HG02798 (cell line): ENCODE data around the gene SDHB.

ENCODE experiments used
- ATAC-seq: cut with Tn5 transposase; IDR thresholded peaks from one replicate; pipeline ENCODE4 v1.9.1; 2021; ENCODE audit warnings: mild to moderate bottlenecking; ENCODE audit not compliant: unreplicated experiment, poor library complexity

Gene SDHB

DNA sequence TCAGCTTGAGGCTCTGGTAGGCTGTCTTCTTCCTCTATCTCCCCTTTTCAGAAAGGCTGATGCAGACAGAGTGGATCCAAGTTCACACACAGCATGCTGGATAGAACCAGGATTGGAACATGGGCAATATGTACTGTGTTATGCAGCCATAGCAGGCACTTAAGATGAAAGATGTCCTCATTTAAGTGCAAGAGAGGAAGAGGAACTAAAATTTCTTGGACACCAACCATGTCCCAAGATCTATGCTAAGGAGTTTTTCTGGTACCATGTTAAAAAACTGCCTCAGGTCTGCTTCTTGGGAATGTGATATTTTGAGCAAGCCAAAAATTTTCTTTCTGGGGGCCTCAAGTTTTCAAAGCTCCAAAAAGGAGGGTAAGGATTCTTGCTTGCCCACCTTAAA lies 1.2 kb downstream of the SDHB start:
- ATAC-seq, result no peak

- ATAC-seq, result no peak
Measured at GRCh38 chr1:17052038-17052437, 1.8 kb downstream of the SDHB start.

- ATAC-seq, result no peak
Measured at GRCh38 chr1:17047924-17048323, 5.9 kb downstream of the SDHB start.

GRCh38 chr1:17046334-17046657 lies 7.5 kb downstream of the SDHB start:
- no peak for ATAC-seq

DNA sequence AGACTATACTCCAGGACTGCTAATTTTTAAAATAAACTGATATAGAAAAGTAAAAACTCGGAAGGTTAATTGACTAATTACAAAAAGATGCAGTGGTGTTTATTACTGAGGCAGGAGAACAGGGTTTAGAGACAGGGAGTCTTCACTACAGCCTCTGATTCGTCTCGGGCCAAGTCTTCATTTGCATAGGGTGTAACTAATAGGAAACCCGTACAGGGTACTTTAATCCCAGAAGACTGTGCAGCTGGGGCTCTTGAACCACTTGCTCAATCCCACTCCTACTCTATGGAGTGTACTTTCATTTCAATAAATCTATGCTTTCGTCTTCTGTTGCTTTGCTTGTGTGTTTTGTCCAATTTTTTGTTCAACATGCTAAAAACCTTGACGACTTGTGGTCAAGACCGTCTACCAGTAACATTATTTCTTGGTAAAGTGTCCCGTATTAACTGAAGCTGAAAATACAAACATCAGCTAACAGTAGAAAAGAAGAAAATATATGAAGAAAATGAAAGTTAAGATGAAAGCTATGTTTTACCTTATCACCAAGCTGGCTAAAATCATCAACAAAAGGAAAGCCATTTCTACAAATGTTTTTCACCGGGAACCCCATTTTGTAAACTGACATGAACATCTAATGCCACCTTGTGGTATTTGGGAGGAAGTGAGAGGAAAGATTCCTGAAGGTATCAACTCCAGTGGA lies 8.0 kb downstream of the SDHB start:
- no peak for ATAC-seq

DNA sequence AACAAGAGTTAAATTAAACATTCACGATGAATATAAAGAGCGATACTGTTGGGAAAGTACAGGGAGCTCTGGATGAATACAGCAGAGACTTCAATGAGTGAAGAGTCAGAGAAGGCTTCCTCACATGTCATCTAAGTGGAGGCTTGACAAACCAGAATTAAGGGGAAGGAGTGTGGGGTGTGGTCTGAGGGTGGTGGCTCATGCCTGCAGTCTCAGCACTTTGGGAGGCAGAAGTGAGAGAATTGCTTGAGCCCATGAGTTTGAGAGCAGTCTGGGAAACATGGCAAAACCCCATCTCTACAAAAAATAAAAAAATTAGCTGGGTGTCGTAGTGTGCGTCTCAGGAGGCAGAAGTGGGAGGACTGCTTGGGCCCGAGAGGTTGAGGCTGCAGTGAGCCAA lies 8.7 kb downstream of the SDHB start:
- no peak for ATAC-seq

GRCh38 chr1:17043676-17044075 lies 10.2 kb downstream of the SDHB start:
- ATAC-seq, result no peak

DNA sequence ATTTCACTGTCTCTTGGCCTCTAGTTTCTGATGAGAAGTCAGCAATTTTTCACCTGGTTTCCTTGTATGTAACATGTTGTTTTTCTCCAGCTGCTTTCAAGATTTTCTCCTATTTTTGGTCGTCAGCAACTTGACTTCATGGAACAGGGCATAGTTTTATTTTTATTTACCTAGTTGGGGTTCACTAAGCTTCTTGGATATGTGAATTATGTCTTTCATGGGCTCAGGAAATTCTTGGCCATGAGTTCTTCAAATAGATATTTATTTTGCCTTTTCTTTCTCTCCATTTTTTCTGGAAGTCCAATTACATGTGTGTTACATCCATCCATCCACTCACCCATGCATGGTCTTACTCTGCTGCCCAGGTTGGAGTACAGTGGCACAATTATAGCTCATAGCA lies 13.7 kb downstream of the SDHB start:
- ATAC-seq, result no peak

DNA sequence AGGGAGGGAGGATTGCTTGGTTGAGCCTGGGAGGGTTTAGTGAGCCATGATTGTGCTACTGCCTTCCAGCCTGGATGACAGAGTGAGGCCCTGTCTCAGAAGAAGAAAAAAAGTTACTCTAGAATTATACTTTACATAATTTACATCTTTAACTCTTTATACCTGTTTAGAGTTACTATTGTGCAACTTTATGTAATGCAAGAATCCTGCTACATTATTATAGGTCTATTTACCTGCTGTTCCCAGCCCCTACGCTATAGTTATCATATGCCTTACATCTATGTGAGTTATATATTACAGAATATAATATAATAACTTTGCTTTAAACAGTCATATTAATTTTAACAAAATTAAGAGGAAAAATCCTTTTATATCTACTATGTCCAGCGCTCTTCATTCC lies 14.3 kb downstream of the SDHB start:
- ATAC-seq, result no peak

GRCh38 chr1:17033481-17033880 lies 20.4 kb downstream of the SDHB start:
- ATAC-seq, result no peak

DNA sequence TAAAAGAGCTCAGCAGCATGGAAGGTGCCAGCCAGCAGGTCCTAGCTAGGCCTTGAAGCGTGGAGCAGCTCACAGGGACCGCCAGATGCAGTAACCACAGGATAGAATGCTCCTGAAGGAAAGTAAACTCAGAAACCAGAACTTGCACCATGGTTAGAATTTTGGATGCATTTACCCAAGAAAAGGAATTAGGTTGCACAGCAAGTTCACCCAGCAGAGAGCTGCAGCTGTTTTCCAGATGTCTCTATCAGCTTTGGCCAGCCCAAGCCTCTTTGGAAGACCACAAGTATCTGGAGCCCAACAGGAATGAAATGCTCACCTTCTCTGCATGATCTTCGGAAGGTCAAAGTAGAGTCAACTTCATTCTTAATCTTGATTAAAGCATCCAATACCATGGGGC lies 21.1 kb downstream of the SDHB start:
- no peak for ATAC-seq

- no peak for ATAC-seq
Measured at GRCh38 chr1:17031436-17031835, 22.4 kb downstream of the SDHB start.

GRCh38 chr1:17030206-17030605 lies 23.6 kb downstream of the SDHB start:
- ATAC-seq, result no peak

DNA sequence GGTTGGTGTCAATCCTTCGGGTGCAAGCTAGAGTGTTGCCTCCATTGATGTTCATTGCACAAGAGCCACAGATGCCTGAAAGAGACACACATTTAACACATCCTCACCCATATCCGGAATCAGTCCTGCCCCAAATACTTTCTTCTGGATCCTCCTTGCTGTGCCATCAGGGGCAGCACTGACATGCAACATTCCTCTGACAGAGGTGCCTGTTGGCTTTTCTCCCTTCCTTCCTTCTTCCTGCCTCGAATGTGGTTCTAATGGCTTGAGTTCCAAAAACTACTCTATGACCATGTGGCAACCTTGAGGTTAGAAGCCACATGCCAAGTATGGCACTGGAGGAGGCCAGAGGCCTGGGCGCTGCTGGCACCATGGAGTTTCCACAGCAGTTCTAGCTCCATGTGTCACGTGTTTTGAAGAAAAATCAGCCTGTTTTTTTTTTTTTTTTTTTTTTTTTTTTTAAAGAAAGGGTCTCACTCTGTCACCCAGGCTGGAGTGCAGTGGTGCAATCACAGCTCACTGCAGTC lies 25.1 kb downstream of the SDHB start:
- no peak for ATAC-seq

GRCh38 chr1:17027900-17028299 lies 25.9 kb downstream of the SDHB start:
- ATAC-seq, result no peak

DNA sequence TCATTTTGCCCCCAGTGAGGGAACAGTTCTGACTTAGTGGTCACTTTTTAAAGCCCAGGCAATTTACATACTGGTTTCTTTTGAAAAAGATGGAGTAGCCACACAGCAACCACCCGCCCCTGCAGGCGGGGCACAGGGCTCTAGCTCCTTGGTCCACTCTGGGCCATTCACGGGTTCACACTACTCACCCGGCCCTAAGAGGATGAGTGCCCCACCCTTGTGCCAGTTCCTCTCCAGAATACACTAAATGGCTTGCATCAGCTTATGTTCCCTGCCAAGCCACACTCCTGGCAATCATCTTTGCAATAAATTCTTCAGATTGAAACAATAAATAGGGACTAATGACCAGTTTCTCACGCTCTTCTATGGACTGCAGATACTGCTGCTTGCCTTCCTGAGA lies 26.4 kb downstream of the SDHB start:
- no peak for ATAC-seq

GRCh38 chr1:17024721-17025120 lies 29.1 kb downstream of the SDHB start:
- no peak for ATAC-seq

DNA sequence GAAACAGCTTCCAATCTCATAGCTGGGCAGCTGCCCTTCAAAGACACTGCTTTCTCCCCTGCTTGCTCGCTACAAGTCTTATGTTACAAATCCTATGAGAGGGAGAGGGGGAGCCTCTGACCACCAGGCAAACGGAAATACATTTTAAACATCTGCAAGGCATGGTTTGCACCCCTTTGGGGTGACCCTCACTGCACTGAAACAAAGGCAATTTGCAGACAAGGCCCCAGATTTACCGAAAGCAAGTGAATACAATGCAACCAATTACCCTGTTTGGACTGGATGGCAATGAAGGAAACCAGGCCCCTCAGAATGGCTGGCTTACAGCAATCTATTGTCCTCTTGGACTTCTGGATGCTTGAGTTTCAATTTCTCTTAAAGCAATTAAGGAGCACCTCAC lies 30.3 kb downstream of the SDHB start:
- ATAC-seq, result peak; percentile 10

GRCh38 chr1:17023102-17023501 lies 30.7 kb downstream of the SDHB start:
- peak; percentile 36 for ATAC-seq

DNA sequence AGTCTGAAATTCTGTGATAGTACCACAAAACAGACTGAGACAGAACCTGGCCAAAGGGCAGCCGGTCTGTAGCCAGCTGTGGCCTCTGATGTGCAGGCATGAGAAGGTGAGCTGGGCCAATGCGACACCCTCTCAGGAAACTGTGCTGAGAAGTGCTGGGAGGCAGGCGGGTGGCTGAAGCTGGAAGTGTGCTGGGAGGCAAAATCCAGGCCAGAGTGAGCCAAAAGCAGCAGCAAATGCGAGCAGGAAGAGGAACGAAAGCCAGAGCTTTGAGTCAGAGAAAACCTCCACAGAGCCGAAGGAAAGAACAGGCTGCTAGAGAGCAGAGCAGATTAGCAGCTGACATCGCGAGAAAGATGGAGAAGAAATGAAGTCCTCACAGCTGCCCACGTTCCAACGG lies 31.9 kb downstream of the SDHB start:
- ATAC-seq, result no peak

GRCh38 chr1:17020502-17020901 lies 33.3 kb downstream of the SDHB start:
- ATAC-seq, result no peak

GRCh38 chr1:17018849-17019248 lies 35.0 kb downstream of the SDHB start:
- ATAC-seq, result peak; percentile 54

GRCh38 chr1:17017435-17017834 lies 36.4 kb downstream of the SDHB start:
- ATAC-seq, result no peak
